GM21528 (cell line): ENCODE measurements around the gene CGB8.
"Not testable (repeated sequence)": the region's sequence is repeated elsewhere in the genome, so short reads cannot be mapped to it uniquely, and the experiment has no call there.

ENCODE experiments used
- ATAC-seq: cut with Tn5 transposase; IDR thresholded peaks from one replicate; pipeline ENCODE4 v1.9.1; 2021; ENCODE audit warnings: mild to moderate bottlenecking, moderate library complexity; ENCODE audit not compliant: unreplicated experiment, low FRiP score

CGB8 gene

DNA sequence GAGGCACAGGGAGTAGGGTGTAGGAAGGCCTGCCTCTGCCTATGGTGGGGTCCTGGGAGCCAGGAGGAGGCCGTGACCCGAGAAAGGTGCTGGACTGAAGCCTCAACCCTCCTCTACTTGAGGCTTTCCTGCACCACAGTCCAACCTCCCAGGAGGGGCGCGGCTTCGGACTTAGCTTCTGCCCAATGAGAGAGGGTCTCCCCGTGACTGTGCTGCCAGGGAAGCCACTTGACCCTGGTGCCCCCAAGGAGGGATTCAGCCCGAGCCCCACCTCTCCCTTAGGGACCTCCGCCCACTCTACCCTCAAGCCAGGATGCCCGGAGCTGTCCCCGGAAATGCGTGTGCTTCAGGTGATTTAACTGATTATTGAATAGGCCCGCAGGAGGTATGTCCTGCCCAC is at the start of gene CGB8:
Gene CGB8 (minus strand): TSS at position 101 of the 400 bp plus-strand sequence. CDS start 372 bp downstream, outside the sequence.
- ATAC-seq = not testable (repeated sequence)

DNA sequence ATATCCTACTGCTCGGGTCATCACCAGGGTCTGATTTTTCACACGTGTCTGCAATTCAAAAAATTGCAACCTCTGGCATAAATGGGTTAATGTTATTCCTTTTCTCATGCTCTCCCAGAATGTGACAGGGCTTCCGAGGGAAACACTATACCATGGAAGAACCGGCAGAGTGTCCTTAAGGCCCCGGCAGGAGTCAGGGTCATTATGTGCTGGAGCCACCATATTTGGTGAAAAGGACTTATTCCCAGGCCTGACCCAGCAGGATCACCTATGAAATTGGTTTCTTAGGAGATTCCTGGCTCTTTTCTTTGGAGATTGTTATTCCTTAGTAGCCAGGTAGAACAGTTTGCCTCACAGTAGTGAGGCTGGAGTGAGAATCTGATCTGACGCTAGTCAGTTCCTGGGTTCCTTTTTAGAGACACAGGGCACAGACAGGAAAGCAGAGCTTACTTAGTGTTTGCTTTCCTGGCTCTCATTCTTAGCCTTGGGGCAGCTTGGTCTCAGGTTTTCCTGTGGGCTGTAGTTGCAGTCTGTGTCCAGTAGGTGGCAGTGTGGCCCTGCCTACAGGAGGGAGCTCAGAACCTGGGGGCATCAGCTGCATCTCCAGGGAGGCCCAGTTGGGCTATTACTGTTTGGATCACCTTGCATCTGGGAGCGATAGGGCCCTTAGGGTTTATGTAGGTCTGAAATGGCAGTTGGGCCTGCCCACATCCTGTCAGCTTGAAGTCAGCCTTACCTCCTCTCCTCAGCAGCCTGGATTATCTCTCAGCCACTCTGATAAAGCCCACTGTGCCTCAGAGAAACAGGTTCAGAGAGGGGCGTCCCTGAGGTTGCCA is 48.8 kb upstream of the CGB8 start:
- ATAC-seq = no peak

DNA sequence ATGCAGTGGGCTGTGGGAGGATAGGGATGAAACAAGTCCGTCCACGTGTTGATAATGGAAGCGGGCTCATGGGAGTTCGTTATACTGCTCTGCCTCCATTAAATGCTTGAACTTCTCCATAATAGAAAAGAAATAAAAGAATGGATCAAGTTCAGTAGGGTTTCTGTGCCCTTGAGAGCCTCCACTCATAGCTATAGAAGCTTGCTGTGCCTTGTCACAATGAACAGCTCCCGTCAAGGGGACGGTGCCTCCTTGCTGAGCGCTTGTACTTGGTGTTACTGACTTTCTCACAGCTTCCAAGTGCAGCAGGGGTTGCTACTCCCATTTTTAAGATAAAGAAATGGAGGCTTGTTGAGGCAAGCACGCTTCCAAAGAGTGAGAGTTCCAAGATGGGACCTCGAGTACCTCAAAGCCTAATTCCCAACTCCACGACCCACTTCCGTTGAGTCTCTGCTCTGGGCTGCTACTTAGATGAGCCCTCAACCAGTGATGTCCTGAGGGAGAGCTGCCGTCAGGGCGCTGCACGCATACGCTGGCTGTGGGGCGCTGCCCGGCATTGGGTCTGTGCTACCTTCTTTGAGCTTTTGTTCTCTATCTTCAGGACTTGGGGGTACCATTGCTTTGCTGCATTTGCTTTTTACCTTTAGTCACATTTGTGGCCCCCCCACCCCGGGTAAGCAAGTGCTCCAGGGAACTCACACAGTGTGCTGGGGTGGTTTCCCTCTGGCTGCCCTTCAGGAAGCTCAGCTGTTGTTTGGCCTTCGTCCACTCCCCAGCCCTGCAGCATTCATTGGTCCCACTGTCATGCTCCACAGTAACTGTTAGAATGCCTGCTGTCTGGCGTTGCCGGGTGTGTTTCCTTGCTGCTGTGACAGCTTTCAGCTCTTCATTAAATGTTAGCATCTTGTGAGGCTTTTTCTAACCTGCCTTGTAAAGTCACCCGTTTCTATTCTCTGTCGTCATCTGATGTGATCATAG is 45.9 kb upstream of the CGB8 start:
- no peak for ATAC-seq

DNA sequence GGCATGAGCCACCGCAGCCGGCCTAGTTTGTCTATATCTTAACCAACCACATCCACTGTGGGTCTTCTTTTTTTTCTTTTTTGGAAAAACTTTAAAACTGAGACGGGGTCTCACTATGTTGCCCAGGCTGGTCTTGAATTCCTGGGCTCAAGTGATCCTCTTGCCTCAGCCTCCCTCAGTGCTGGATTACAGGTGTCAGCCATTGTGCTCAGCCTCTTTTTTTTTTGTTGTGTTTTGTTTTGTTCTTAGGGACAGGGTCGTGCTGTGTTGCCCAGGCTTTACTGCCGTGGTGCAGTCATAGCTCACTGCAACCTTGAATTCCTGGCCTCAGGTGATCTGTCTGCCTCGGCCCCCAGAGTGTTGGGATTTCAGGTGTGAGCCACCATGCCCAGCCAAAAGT is 43.8 kb upstream of the CGB8 start:
- no peak for ATAC-seq

DNA sequence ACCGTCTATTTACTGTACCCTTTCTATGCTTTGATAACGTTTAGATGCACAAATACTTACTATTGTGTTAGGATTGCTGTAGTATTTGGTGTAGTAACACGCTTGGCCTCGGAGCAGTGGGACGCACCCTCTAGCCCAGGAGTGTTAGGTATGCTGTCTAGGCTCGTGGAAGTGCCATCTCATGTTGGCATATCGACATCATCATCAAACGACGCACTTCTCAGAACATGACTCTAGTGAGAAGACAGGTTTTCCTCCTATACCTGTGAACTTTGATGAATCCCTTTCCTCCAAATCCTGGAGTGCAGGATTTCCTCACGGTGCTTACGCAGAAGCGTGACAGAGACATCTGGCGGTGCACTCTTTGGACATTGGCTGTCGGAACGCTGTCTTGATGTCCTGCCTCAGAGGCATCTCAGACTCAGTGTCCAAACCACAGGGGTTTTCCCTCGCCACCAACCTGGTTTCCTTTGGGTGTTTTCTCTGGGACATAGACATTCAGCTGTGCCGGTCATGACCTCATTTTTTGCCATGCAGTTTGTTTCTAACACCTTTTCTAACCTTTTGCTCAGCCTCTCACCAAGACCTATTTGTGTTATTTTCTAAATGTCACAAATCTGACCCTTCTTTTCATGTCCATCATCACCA is 42.6 kb upstream of the CGB8 start:
- ATAC-seq = no peak

DNA sequence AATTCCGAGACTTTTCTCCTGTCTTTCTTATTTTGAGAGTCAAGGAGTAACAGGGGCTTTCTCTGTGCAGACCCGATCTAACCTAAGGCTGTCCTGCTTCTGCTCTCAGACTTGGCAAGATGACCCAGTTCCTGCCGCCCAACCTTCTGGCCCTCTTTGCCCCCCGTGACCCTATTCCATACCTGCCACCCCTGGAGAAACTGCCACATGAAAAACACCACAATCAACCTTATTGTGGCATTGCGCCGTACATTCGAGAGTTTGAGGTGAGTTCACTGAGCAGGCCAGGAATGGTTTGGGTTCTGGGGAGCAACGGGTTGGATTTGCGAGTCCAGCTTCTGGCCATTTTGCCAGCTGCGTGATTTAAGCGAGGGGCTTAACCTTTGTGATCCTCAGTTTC is 37.4 kb upstream of the CGB8 start:
- no peak for ATAC-seq

DNA sequence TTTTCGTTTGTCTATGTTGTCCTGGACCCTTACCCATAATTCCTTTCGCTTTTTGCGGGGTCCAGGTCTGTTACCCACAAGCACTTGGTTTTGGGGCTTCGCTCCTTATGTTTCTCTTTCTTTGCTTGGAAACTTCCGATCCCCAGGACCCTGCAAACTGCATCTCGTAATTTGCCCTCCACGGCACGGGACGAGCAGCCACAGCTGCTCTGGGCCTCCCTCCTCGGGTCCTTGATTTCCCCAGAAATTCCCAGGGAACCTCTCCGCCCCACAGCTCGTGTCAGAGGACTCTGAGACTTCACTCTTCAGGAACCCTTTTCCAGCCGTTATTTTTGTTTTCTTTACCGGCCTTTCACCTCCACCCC is 36.9 kb upstream of the CGB8 start:
- no peak for ATAC-seq

DNA sequence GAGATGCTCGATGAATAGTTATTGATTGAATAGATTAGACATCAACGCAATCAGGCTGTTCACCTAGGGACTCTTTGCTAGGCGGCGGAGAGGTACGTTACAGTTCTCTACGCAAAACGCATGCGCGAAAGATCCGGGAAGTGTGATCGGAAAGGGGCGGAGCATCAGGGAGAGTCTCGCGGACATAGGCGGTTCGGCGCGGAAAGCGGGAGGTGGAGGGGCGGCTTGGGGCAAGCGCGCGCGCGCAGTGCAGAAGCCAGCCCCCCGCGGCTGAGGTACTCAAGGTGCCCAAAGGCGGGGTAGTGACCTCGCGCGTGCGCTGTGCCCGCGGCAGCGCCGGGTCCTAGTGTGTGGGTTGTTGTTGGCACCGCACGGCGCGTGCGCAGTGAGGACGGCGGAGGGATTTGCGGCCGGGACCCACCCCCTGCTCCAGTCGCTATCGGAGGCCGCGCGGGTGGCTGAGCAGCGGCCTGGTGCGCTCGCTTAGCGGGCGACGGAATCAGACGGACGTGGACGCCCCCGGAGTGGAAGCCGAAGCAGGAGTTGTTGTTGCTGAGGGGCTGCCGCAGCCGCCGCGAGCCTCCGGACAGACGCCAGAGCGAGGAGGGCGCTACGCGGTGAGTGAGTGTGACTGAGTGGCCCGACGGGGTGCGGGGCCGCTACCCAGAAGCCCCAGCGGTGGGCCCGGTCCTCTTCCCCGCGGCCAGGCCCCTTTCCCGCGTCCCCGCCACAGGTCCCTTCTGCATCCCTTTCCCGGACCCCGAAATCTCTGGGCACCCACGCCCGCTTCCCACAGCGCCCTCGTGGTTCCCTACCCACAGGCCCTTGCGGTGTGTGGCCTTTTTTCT is 36.3 kb upstream of the CGB8 start, which contains the start of gene SNRNP70:
Gene SNRNP70 (plus strand): TSS at position 432 of the 848 bp plus-strand sequence. CDS start 964 bp downstream, outside the sequence.
- ATAC-seq = peak; percentile 82

DNA sequence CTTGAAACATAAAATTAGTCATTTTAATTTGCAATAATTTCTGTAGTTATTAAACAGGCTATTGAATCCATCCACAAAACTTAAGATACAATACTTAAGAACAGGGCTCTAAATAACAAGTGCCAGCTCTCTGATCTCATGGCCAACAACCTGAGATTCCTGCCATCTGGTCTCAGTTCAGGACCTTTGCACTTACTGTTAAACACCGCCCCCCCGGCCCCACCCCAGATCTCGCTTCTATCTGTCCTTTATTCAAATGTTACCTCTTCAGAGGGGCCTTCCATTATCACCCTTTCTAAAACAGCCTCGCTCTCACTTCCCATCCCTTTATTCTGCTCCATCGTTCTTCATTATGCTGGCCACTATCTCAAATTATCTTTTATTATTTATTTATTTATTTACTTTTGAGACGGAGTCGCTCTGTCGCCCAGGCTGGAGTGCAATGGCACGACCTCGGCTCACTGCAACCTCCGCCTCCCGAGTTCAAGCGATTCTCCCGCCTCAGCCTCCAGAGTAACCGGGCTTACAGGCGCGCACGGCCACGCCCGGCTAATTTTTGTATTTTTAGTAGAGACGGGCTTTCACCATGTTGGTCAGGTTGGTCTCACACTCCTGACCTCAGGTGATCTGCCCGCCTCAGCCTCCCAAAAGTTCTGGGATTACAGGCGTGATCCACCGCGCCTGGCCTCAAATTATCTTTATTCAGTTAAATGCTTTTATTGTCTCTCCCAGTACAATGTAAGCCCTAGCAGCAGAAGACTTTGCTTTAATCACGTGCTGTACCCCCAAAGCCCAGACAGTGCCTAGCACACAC is 35.5 kb upstream of the CGB8 start:
- no peak for ATAC-seq

DNA sequence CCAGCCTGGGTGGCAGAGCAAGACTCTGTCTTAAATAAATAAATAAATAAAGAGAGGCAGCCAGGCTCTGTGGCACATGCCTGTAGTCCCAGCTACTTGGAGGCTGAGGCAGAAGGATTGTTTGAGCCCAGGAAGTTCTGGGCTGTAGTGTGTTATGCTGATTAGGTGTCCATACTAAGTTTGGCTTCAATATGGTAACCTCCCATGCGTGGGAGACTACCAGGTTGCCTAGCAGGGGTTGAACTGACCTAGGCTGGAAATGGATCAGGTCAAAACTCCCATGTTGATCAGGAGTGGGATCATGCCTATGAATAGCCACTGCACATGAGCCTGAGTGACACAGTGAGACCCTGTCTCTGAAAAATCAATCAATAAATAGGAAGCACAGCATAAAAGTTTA is 32.4 kb upstream of the CGB8 start:
- ATAC-seq = no peak

DNA sequence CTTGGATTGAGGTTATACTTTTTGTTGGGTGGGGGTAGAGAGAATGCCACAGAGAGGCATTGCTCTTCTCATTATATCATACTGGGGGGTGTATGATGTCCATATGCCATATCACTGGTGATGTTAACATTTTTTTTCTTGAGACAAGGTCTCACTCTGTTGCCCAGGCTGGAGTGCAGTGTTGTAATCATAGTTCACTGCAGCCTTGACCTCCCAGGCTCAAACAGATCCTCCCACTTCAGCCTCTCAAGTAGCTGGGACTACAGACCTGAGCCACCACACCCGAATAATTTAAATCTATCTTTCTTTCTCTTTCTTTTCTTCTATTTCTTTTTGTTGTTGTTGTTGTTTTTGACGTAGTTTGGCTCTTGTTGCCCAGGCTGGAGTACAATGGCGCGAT is 31.5 kb upstream of the CGB8 start:
- no peak for ATAC-seq

DNA sequence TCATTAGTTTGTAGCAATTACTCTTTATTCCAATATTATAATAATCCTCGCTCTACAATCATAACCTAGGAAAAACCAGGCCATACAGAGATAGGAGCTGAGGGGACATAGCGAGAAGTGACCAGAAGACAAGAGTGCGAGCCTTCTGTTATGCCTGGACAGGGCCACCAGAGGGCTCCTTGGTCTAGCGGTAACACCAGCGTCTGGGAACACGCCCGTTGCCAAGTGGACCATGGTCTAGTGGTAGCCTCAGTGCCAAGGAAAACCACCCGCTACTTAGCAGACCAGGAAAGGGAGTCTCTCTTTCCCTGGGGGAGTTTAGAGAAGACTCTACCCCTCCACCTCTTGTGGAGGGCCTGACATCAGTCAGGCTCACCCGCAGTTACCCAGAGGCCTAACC is 26.0 kb upstream of the CGB8 start:
- ATAC-seq = not testable (repeated sequence)

DNA sequence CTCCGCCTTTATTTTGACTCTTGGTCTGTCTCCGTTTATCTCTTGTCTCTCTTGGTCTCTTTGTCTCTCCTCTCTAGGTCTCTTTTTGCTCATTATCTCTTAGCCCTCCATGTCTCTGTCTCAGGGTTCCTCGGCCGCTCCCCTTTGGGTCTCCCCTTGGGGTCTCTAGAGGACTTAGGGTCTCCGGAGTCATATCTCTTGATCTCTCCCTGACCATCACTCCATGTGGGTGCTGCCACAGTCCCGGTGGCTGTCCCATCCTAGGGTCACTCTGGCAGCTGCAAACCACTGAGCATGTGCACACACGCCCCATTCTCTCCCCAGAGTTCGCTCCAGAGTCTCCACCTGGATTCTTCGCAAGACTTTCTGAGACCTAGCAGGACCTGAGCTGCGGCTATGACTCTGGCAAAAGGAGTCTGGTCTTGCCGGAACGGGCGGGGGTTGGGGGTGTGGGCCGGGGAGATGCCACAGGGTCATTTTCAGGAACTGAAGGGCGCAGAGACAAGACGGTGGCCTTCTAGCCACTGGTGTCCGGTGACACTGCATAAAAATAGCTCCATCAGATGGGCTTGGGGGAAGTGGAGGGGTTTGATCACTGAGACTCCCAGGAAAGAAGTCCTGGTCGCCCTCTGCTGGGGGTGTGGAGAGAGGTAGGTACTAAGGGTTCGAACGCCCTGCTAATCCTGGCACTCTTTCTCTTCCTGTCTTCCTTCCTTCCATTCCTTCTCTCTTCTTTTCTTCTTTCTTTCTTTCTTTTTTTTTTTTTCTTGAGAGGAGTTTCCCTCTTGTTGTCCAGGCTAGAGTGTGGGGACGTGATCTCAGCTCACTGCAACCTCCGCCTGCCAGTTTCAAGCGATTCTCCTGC is 24.8 kb upstream of the CGB8 start:
- ATAC-seq = no peak

DNA sequence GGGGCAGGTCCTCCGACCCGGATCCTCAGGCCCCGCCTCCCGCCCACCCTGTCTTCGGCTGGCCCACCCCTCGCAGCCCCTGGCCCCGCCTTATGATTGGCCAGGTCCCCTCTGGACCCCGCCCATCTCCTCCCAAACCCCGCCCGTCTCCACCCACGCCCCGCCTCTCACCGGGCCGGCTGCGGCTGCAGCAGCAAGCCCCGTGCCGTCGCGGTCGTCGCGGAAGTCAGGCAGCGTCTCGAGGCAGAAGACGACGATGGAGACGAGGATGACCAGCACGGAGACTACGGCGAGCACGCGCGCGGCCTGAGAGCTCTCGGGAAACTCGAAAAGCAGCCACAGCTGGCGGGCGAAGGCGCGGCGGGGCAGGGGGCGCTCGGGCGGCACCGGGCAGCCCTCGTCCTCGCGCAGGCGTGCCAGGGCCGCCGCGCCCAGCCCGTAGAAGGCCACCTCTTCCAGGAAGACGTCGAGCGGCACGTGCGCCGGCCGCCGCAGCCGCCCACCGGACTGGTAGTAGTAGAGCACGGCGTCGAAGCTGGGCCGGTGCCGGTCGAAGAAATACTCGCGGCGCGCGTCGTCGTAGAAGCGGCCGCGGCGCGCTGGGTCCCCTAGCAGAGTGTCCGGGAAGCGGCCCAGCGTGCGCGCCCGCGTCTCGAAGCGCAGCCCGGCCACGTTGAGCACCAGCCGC is 23.1 kb upstream of the CGB8 start:
- ATAC-seq = no peak

DNA sequence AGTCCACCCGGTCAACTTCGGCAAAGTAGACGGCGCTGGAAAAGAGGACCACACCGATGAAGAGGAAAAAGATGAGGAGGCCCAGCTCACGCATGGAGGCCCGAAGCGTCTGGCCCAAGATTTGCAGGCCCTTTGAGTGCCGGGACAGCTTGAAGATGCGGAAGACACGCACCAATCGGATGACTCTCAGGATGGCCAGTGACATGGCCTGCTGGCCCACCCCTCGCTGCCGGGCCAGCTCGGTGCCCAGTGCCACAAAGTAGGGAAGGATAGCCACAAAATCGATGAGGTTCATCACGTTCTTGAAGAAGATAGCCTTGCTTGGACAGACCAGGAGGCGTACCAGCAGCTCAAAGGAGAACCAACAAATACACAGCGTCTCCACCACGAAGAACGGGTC is 21.5 kb upstream of the CGB8 start:
- no peak for ATAC-seq

DNA sequence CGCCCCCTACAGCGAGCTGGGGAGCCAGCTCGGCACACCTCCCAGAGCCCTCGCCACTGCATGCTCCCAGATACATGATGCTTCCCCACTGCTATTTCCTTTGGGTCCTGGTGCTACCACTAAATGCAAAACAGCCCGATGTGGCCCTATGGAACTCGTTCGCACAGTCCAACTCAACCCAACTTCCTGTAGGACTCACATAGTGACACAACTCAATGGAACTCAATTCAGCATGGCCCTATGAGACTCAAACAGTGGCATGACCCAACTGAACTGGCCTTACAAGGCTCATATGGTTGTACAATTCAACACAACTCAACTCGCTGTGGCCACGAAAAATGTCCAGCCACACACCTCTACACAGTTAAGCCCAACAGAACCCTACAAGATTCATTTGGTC is 20.1 kb upstream of the CGB8 start:
- ATAC-seq = no peak

DNA sequence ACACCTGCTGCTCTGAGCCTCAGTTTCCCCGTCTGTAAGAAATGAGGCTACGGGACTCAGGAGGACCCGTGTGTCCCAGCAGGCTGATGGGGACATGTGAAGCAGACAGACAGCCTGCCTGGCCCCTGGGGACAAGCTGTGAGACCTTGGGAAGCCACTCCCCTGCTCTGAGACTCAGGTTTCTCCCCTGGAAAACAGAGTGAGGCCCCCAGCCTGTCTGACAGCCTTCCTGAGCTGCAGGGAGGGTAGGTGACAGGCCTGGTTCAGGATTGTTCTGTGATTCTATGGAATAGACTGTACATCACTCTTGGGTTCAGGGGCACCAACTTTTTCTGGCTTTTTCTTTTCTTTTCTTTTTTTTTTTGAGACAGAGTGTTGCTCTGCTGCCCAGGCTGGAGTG is 18.6 kb upstream of the CGB8 start:
- no peak for ATAC-seq
